ENCODE measurements around the gene SNAP23. TPM values are rescaled to one million over a fixed set of nuclear protein-coding genes. Genes with fewer than 3 reads are reported as not detected.
A peak's percentile ranks its signal among the peaks of the same experiment; 100 is the strongest.

Gene SNAP23
- total RNA-seq, 4 donors from 2014 or later: 54.0 to 77.9 (median 64.0) TPM

GRCh38 chr15:42465520-42466259 is 29.7 kb upstream of the SNAP23 start:
- Histone ChIP-seq H3K9me3 (no peaks in the 10 kb centered on the region), H3K27me3 (no peaks in the 10 kb centered on the region), H3K36me3 (peaks cover 0 to 50% (median 4%) of the 10 kb centered on the region in 3 donors), H3K4me3 (no peak overlapping the region), H3K4me1 (peaks cover 0 to 10% (median 0%) of the 10 kb centered on the region in 4 donors), H3K27ac (no peak overlapping the region)
- 88 to 90% methylated on average over 8 of the region's 8 CpGs for WGBS, 2 donors
- DNase-seq (ENCODE audit: low spot score in 2 of 2): no peak
- TF ChIP-seq CTCF (IDR thresholded peaks at IDR 0.05) (no peak), POLR2A (IDR thresholded peaks at IDR 0.05) (no peak), EP300 (IDR thresholded peaks at IDR 0.05) (no peak)

GRCh38 chr15:42471002-42471401 is 24.4 kb upstream of the SNAP23 start:
- H3K9me3 ChIP-seq: no peaks in the 10 kb centered on the region
- peaks cover 0 to 16% (median 0%) of the 10 kb centered on the region in 4 donors for H3K4me1 ChIP-seq
- H3K4me3 ChIP-seq: no peak overlapping the region
- peaks cover 0 to 14% (median 0%) of the 10 kb centered on the region in 3 donors for H3K36me3 ChIP-seq
- no peak for DNase-seq (ENCODE audit: low spot score in 2 of 2)
- 53 to 66% methylated on average over 3 of the region's 3 CpGs for WGBS, 2 donors
- H3K27me3 ChIP-seq: no peaks in the 10 kb centered on the region
- TF ChIP-seq CTCF (IDR thresholded peaks at IDR 0.05) (no peak), EP300 (IDR thresholded peaks at IDR 0.05) (no peak), POLR2A (IDR thresholded peaks at IDR 0.05) (no peak)
- H3K27ac ChIP-seq: peak overlapping the region in 2 of 4 donors; percentile 5 to 57

GRCh38 chr15:42474827-42475226 is 20.6 kb upstream of the SNAP23 start:
- Histone ChIP-seq H3K36me3 (no peaks in the 10 kb centered on the region), H3K27ac (peak overlapping the region in 1 of 4 donors; percentile 40), H3K27me3 (no peaks in the 10 kb centered on the region), H3K9me3 (no peaks in the 10 kb centered on the region), H3K4me3 (no peak overlapping the region), H3K4me1 (peaks cover 0 to 16% (median 0%) of the 10 kb centered on the region in 4 donors)
- WGBS, 2 donors: 59 to 67% methylated on average over 2 of the region's 2 CpGs
- no peak for DNase-seq (ENCODE audit: low spot score in 2 of 2)
- TF ChIP-seq POLR2A (IDR thresholded peaks at IDR 0.05): no peak
- TF ChIP-seq CTCF (IDR thresholded peaks at IDR 0.05): no peak
- TF ChIP-seq EP300 (IDR thresholded peaks at IDR 0.05): no peak

- H3K36me3 ChIP-seq: peaks cover 0 to 9% (median 0%) of the 10 kb centered on the region in 3 donors
- DNase-seq (ENCODE audit: low spot score in 2 of 2): no peak
Measured at GRCh38 chr15:42482701-42483100, 12.7 kb upstream of the SNAP23 start.

More at GRCh38 chr15:42482701-42483100, 12.7 kb upstream of the SNAP23 start:
- WGBS, 2 donors: 95 to 98% methylated on average over 6 of the region's 6 CpGs
- H3K27ac ChIP-seq: no peak overlapping the region
- peaks cover 0 to 3% (median 0%) of the 10 kb centered on the region in 4 donors for H3K4me1 ChIP-seq
- no peak overlapping the region for H3K4me3 ChIP-seq
- TF ChIP-seq POLR2A (IDR thresholded peaks at IDR 0.05) (no peak), CTCF (IDR thresholded peaks at IDR 0.05) (no peak), EP300 (IDR thresholded peaks at IDR 0.05) (no peak)
- no peaks in the 10 kb centered on the region for H3K27me3 ChIP-seq
- peaks cover 0 to 5% (median 0%) of the 10 kb centered on the region in 4 donors for H3K9me3 ChIP-seq
